HG03558 (cell line): Measurements from ENCODE around the gene AKR1B15.
"Not testable (repeated sequence)": the region's sequence is repeated elsewhere in the genome, so short reads cannot be mapped to it uniquely, and the experiment has no call there.

Source experiments
- ATAC-seq: cut with Tn5 transposase; IDR thresholded peaks from one replicate; pipeline ENCODE4 v1.9.1; 2021; ENCODE audit warnings: moderate number of reproducible peaks; ENCODE audit not compliant: unreplicated experiment; ENCODE audit errors: extremely low read depth

AKR1B15 gene

DNA sequence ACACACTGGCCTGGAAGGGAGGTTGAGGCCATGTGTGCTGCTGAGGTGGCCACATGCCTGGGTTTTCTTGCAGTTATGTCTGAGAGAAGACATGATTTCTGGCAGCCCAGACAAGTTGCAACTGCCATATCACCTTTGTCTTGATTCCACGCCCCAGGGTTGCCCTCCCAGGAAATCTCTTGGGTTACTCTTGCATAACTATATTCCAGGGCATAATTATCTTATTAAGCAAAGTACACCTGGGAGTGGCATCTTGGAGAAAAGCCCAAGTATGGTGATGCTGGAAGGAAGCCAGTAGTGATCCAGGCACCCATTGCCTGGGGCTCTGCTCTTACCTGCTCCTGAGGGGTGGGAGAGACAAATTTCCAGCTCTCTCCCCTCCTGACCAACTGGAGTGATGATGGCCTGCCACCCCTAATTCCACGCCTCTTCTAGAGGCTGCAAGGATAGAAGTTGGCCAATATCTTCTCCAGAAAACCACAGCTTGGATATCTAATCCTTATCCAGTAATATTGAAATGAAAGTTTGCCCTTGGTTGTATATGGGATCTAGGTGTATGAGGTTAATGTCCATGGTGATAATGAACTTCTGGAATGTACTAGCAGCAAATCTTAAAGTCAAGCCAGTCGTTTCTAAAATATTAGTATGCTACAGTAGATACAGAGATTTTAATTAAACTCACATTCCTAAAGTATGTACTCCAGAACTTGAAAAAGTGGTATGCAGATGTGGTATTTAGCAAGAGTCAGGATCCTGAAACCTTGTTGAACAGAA is 16.5 kb upstream of the AKR1B15 start:
- ATAC-seq = no peak

DNA sequence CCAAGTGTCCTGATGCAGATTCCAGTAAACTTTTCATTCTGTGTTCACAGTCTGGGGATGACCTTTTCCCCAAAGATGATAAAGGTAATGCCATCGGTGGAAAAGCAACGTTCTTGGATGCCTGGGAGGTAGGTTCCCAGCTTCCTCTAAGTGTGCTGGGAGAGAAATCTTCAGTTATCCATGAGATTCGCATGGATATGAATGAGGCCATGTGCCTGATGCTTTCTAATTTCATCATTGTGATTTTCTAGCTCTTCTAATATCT is 16.0 kb upstream of the AKR1B15 start:
- no peak for ATAC-seq

GRCh38 chr7:134533288-134533771 is 15.6 kb upstream of the AKR1B15 start:
- no peak for ATAC-seq

GRCh38 chr7:134534633-134535032 is 14.3 kb upstream of the AKR1B15 start:
- no peak for ATAC-seq

DNA sequence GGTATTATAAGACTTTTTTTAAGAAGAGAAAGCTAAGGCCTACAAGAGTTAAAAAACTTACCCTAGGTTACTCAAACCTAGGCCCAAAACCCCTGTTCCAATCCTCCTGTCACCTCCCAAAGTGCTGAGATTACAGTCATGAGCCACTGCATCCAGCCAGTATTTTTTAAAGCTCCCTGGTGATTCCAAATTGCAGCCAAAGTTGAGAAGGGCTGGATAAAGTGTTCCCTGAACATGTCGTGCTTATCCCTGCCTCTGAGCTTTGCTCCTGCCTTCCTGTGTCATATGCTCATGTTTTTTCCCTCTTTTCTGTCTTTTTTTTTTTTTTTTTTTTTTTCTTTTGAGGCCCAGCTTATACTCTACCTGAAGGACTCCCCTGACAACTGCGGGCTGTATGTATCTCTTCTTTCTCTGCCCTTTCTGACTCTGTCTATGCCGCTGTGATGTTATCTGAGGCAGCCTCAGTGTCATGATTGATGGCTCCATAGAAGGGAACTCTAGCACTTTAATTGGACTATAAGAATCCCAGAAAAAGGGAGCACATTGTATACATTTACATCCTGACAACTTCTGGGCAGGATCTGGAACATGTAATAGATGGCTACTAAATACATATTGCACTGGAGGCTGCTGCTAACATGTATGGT is 13.5 kb upstream of the AKR1B15 start:
- ATAC-seq = no peak

GRCh38 chr7:134535919-134536299 is 13.0 kb upstream of the AKR1B15 start:
- ATAC-seq = no peak

GRCh38 chr7:134536558-134536957 is 12.4 kb upstream of the AKR1B15 start:
- not testable (repeated sequence) for ATAC-seq

- ATAC-seq = not testable (repeated sequence)
Observed at GRCh38 chr7:134537273-134537781, 11.6 kb upstream of the AKR1B15 start.

DNA sequence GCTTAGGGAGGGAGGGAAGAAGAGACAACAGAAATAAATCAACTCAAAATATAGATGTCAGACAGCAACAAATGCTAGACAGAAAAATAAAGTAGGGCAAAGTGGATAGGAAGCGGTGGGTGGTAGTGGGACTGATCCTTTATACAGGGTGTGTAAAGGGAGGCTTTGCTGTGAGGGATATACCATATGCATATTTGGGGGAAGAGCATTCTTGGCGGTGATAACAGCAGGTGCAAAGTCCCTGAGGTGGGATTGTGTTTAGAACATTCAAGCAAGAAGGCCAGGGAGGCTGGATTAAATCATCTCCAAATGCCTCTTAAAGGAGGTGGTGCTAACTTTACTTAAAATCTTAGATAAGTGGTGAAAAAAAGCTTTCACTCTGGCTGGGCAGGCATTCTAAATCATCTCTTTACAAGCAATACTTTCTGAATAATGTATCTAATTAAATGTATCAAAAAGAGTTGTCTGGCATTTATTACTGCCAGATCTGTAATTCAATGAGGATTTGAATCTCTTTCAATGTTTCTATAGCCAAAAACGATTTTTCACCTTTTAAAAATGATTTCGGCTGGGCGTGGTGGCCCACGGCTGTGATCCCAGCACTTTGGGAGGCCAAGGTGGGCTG is 9.4 kb upstream of the AKR1B15 start:
- no peak for ATAC-seq

DNA sequence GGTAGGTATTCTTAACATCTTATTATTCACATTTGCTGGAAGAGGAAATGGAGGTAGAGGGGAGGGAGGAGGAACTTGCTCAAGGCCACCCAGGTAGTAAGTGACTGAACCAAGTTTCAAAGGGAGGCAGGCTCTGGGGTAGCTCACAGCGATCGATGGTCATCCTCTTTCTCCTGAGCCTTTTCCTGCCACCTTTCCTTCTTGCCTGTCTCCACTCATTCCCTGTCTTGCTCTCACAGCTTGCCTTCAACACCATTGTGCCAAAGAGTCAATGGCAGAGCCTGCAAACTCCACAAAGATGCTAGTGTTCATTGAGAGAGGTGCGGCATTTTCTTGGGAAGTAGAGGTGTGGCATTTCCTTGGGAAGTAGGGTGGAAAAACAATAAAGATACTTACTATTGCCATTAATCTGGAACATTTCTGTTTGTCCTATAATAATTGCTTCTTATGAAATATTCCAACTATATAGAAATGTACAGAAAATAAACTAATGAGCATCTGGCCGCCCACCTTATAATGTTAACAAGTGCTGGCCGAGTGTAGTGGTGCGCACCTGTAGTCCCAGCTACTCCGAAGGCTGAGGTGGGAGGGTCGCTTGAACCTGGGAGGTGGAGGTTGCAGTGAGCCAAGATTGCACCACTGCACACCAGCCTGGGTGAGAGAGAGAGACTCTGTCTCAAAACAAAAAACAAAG is 7.3 kb upstream of the AKR1B15 start:
- not testable (repeated sequence) for ATAC-seq

DNA sequence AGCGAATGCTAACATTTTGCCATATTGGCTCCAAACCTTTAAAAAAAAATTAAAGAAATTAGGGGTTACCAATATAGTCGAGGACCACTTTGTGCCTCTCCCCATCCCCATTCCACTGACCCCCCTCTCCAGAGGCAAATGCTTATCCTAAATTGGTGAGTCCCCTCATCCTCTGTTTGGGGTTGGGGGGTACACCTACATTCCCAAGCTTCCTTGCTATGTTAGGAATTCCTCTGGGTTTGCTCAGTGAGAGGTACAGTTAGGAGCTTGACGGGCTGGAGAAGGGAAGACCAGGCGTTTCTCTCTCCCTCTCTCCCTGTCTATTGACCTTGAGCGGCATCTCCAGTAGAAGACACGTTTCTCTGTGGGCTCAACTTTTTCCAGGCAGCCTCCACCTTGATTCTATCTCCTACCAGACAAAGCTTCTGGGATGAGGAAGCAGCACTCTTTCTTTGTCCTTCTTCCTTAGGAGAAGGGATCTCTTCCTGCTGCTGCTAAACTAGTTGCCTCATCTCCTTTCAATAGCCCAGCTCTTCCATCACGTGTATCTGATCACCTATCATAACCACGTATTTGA is 6.6 kb upstream of the AKR1B15 start:
- no peak for ATAC-seq

- ATAC-seq = no peak
Observed at GRCh38 chr7:134545380-134545779, 3.5 kb upstream of the AKR1B15 start.

GRCh38 chr7:134545918-134546317 is 3.0 kb upstream of the AKR1B15 start:
- ATAC-seq = no peak

DNA sequence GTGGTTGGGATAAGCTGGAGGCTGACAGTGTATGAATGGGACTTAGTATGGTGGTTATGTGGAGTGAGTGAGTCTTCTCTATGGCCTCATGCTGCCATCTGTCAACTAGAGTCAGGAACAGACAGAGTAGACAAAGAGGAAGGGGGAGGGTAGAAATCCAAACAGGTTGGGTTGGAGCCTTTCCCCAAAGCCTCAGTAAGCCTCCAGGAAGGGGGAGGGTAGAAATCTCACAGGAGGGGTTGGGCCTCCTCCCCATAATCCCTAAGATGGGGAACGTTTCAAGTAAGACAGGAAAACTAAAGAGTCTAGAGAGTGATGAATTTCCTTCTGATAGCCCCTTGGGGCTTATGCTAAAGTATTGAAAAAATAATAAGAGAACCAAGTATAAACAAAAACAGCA is 2.0 kb upstream of the AKR1B15 start:
- no peak for ATAC-seq

DNA sequence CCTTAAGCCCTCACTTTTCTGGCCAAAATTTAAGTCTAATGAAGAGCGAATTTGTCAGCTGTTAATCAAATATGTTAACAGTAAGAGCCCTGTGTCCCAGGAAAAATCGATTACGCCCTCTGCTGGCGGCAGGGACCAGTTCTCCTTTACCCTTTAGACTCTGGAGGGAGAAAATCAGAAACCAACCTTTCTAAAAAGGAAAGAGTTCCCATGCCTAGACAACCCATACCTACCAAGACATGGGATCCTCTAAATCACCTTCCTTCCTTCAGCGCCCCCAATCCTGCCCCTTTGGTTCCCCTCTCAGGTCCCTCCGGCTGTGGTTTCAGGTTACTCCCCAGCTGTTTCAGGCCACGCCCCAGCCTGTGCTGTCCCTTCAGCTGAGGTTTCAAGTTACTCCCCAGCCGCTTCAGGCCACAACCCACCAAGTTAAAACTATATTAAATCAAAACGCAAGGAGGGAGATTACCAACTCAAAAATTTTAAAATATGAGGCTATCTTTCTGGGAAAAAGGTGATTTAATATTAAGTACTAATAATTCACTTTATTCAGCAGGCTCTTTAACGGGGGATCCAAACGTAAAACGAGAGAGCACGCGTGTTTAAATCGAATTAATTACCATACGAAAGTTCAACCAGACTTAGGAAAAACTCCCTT is 1.4 kb upstream of the AKR1B15 start:
- ATAC-seq = peak; percentile 40

DNA sequence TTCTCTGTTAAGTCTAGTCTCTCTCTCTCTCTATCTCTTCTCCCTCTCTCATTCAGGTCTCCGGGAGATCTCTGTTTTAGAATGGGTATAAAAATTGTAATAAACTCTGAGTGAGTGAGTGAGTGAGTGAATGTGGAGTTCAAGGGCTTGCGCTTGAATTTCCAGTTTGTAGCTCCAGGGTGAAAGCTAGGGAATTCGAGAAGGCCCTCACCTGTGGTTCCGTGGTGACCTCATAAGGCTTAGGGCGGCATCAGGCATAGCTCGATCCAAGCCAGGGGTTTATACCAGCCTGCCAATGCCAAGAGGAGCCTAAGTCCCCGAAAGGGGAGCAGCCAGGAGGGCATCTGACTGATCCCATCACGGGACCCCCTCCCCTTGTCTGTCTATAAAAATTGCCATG is 456 bp downstream of the AKR1B15 start:
- no peak for ATAC-seq

GRCh38 chr7:134552105-134552504 is 3.2 kb downstream of the AKR1B15 start:
- ATAC-seq = no peak

DNA sequence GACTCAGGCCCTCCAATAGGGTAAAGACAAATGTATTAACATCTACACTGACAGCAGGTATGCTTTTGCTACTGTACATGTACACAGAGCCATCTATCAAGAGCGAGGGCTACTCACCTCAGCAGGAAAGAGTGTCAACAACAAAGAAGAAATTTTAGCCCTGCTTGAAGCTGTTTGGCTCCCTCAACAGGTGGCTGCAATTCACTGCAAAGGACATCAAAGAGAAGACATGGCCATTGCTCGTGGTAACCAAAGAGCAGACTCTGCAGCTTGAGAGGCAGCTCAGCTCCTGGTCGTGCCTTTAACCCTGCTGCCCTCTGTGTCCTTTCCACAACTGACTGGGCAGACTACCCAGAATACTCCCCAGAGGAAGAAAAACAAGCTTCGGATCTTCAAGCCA is 5.1 kb downstream of the AKR1B15 start:
- ATAC-seq = no peak

GRCh38 chr7:134554417-134554966 is 5.6 kb downstream of the AKR1B15 start:
- no peak for ATAC-seq

- no peak for ATAC-seq
Observed at GRCh38 chr7:134557391-134557790, 8.5 kb downstream of the AKR1B15 start.
